Effector memory CD4-positive, alpha-beta T cell (primary cell): Measurements from ENCODE around the gene FUBP3.

ENCODE experiments used
- DNase-seq, 3 donors: peaks; one replicate each; pipeline ENCODE4 v3.0.0-alpha.2; 2020
- H3K27ac ChIP-seq: 2 replicates; pipeline ENCODE4 v1.7.0; 2013; ENCODE audit warnings: mild to moderate bottlenecking, low read length, moderate library complexity; ENCODE audit not compliant: insufficient read depth, poor library complexity, severe bottlenecking
- H3K27me3 ChIP-seq: replicated peaks from 2 replicates; pipeline ENCODE4 v1.7.0; 2013; ENCODE audit warnings: mild to moderate bottlenecking, low read length; ENCODE audit not compliant: insufficient read depth, control insufficient read depth, poor library complexity, severe bottlenecking
- H3K36me3 ChIP-seq: 2 replicates; pipeline ENCODE4 v1.7.0; 2013; ENCODE audit warnings: mild to moderate bottlenecking, low read length, moderate library complexity; ENCODE audit not compliant: control insufficient read depth, insufficient read depth
- H3K4me1 ChIP-seq: 2 replicates; pipeline ENCODE4 v1.7.0; 2013; ENCODE audit warnings: low read length, mild to moderate bottlenecking; ENCODE audit not compliant: control insufficient read depth, insufficient read depth, poor library complexity, severe bottlenecking
- H3K4me3 ChIP-seq: 2 replicates; pipeline ENCODE4 v1.7.0; 2013; ENCODE audit warnings: low read length, low read depth, mild to moderate bottlenecking; ENCODE audit not compliant: insufficient read depth, poor library complexity, severe bottlenecking
- H3K9me3 ChIP-seq: 2 replicates; pipeline ENCODE4 v1.7.0; 2013; ENCODE audit warnings: mild to moderate bottlenecking, low read length, moderate library complexity; ENCODE audit not compliant: control insufficient read depth

FUBP3 gene

GRCh38 chr9:130604295-130604694 lies 24.9 kb downstream of the FUBP3 start:
- Histone ChIP-seq H3K36me3 (peaks cover 12% of the 10 kb centered on the region), H3K4me3 (no peak overlapping the region), H3K4me1 (no peaks in the 10 kb centered on the region), H3K27me3 (no peaks in the 10 kb centered on the region), H3K27ac (no peak overlapping the region), H3K9me3 (no peaks in the 10 kb centered on the region)
- DNase-seq: no peak

GRCh38 chr9:130606887-130607600 lies 27.7 kb downstream of the FUBP3 start:
- no peaks in the 10 kb centered on the region for H3K4me1 ChIP-seq
- H3K36me3 ChIP-seq: peaks cover 22% of the 10 kb centered on the region
- no peak overlapping the region for H3K4me3 ChIP-seq
- no peak for DNase-seq
- no peak overlapping the region for H3K27ac ChIP-seq
- H3K9me3 ChIP-seq: no peaks in the 10 kb centered on the region
- no peaks in the 10 kb centered on the region for H3K27me3 ChIP-seq

GRCh38 chr9:130607640-130608420 lies 28.5 kb downstream of the FUBP3 start:
- no peaks in the 10 kb centered on the region for H3K9me3 ChIP-seq
- no peak for DNase-seq
- peaks cover 27% of the 10 kb centered on the region for H3K36me3 ChIP-seq
- H3K4me3 ChIP-seq: no peak overlapping the region
- H3K27ac ChIP-seq: no peak overlapping the region
- H3K4me1 ChIP-seq: no peaks in the 10 kb centered on the region
- H3K27me3 ChIP-seq: no peaks in the 10 kb centered on the region

GRCh38 chr9:130608554-130609134 lies 29.3 kb downstream of the FUBP3 start:
- Histone ChIP-seq H3K36me3 (peaks cover 34% of the 10 kb centered on the region), H3K27me3 (no peaks in the 10 kb centered on the region)

GRCh38 chr9:130609163-130609562 lies 29.8 kb downstream of the FUBP3 start:
- no peak for DNase-seq
- Histone ChIP-seq H3K27ac (no peak overlapping the region), H3K36me3 (peaks cover 37% of the 10 kb centered on the region), H3K9me3 (no peaks in the 10 kb centered on the region), H3K4me3 (no peak overlapping the region), H3K27me3 (no peaks in the 10 kb centered on the region), H3K4me1 (no peaks in the 10 kb centered on the region)

More at GRCh38 chr9:130608554-130609134, 29.3 kb downstream of the FUBP3 start:
- H3K4me3 ChIP-seq: no peak overlapping the region
- no peak overlapping the region for H3K27ac ChIP-seq
- DNase-seq: no peak
- no peaks in the 10 kb centered on the region for H3K4me1 ChIP-seq
- no peaks in the 10 kb centered on the region for H3K9me3 ChIP-seq

GRCh38 chr9:130610862-130611707 lies 31.7 kb downstream of the FUBP3 start:
- Histone ChIP-seq H3K27me3 (no peaks in the 10 kb centered on the region), H3K4me3 (no peak overlapping the region), H3K9me3 (no peaks in the 10 kb centered on the region), H3K27ac (no peak overlapping the region), H3K4me1 (no peaks in the 10 kb centered on the region), H3K36me3 (peaks cover 54% of the 10 kb centered on the region)
- DNase-seq: no peak

- H3K27me3 ChIP-seq: no peaks in the 10 kb centered on the region
- H3K27ac ChIP-seq: no peak overlapping the region
- no peaks in the 10 kb centered on the region for H3K9me3 ChIP-seq
- H3K4me3 ChIP-seq: no peak overlapping the region
- H3K36me3 ChIP-seq: peaks cover 91% of the 10 kb centered on the region
- H3K4me1 ChIP-seq: no peaks in the 10 kb centered on the region
- no peak for DNase-seq
These were observed 37.1 kb downstream of the FUBP3 start for GRCh38 chr9:130616451-130616850.

- DNase-seq: no peak
- no peaks in the 10 kb centered on the region for H3K9me3 ChIP-seq
- no peaks in the 10 kb centered on the region for H3K4me1 ChIP-seq
- no peak overlapping the region for H3K4me3 ChIP-seq
- no peaks in the 10 kb centered on the region for H3K27me3 ChIP-seq
- peaks cover 81% of the 10 kb centered on the region for H3K36me3 ChIP-seq
- no peak overlapping the region for H3K27ac ChIP-seq
These were observed 44.1 kb downstream of the FUBP3 start for GRCh38 chr9:130623466-130623865.

GRCh38 chr9:130624154-130624553 lies 44.8 kb downstream of the FUBP3 start:
- H3K9me3 ChIP-seq: no peaks in the 10 kb centered on the region
- no peak for DNase-seq
- no peaks in the 10 kb centered on the region for H3K4me1 ChIP-seq
- no peaks in the 10 kb centered on the region for H3K27me3 ChIP-seq
- no peak overlapping the region for H3K4me3 ChIP-seq
- peaks cover 78% of the 10 kb centered on the region for H3K36me3 ChIP-seq
- H3K27ac ChIP-seq: no peak overlapping the region
